Peyer's patch (tissue), 4 donors: ENCODE measurements around the gene MRAS.

Source experiments
- POLR2A ChIP-seq, 2 donors: fragments of 450-650 bp; IDR thresholded peaks; one replicate each; pipeline ENCODE4 v1.5.1; 2017; ENCODE audit warnings: antibody characterized with exemption in 2 of 2, mild to moderate bottlenecking in 2 of 2, moderate library complexity in 2 of 2
- TF ChIP-seq, protein P1 (sequence below), 6 experiments: fragments of 450-650 bp in 4 of 6; fragments of 200-600 bp in 2 of 6; sonication (generic) in 1 of 6; IDR thresholded peaks; one replicate each; pipeline ENCODE4 v1.5.1; 2017 to 2019; ENCODE audit warnings: antibody characterized with exemption in 6 of 6, mild to moderate bottlenecking in 3 of 6, moderate library complexity in 1 of 6

DNA sequence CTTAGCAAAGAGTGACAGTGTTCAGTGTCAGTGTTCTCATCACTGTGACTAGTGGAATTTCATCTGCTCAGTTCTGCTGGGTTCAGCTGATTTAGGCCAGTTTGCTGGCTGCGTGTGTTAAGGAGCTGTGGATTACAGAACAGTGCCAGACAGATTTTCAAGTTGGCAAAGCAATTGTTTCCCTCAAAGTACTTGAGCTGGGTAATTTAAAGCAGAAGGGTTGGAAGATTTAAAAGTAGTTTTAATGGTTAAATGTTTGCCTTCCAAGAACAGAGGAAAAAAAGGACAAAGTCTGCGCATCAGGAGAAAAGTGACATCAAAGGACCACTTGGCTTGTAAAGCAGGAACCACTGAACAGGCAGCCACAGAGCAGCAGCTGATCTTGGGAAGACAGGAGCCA, 94.7 kb downstream of the MRAS start:
- TF ChIP-seq, protein P1, sequence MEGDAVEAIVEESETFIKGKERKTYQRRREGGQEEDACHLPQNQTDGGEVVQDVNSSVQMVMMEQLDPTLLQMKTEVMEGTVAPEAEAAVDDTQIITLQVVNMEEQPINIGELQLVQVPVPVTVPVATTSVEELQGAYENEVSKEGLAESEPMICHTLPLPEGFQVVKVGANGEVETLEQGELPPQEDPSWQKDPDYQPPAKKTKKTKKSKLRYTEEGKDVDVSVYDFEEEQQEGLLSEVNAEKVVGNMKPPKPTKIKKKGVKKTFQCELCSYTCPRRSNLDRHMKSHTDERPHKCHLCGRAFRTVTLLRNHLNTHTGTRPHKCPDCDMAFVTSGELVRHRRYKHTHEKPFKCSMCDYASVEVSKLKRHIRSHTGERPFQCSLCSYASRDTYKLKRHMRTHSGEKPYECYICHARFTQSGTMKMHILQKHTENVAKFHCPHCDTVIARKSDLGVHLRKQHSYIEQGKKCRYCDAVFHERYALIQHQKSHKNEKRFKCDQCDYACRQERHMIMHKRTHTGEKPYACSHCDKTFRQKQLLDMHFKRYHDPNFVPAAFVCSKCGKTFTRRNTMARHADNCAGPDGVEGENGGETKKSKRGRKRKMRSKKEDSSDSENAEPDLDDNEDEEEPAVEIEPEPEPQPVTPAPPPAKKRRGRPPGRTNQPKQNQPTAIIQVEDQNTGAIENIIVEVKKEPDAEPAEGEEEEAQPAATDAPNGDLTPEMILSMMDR (IDR thresholded peaks at IDR 0.05), result no peak
- no peak for TF ChIP-seq POLR2A (IDR thresholded peaks at IDR 0.05)
